OCI-LY7 (cell line): Measurements from ENCODE around the gene ST6GAL1. TPM values are rescaled to one million over a fixed set of nuclear protein-coding genes. Genes with fewer than 3 reads are reported as not detected.

ENCODE experiments used
- BruUV-seq: library from RNA; stranded (reverse); fragments of 400-500 nt; replicated peaks from 2 replicates; lab custom pipeline; 2021; lab: Mats Ljungman, UMichigan
- CTCF ChIA-PET: fragments of 300-600 bp; sonication (Branson Sonifier 250); formaldehyde crosslinking; loops from one replicate; lab custom pipeline; 2022; ENCODE audit warnings: antibody characterized with exemption; ENCODE audit not compliant: unreplicated experiment; lab: Charles Lee
- POLR2A ChIA-PET: fragments of 300-600 bp; sonication (Branson Sonifier 250); formaldehyde crosslinking; loops from one replicate; lab custom pipeline; 2022; ENCODE audit warnings: antibody characterized with exemption; lab: Charles Lee
- DNase-seq: peaks from one replicate; pipeline ENCODE4 v3.0.0-alpha.2; 2015; ENCODE audit warnings: low spot score
- H2AFZ ChIP-seq: fragments of 200-600 bp; sonication (generic), shearing (Covaris generic); 2 replicates; pipeline ENCODE4 v1.6.1; 2014; ENCODE audit warnings: mild to moderate bottlenecking, antibody characterized with exemption, low read length, moderate library complexity
- H3K27ac ChIP-seq: fragments of 200-600 bp; sonication (generic); 2 replicates; pipeline ENCODE4 v1.5.1; 2014; ENCODE audit warnings: mixed run types, low read depth, mild to moderate bottlenecking, moderate library complexity, low read length, inconsistent platforms; ENCODE audit not compliant: poor library complexity, severe bottlenecking
- H3K36me3 ChIP-seq: fragments of 200-600 bp; sonication (generic); 2 replicates; pipeline ENCODE4 v1.6.1; 2014; ENCODE audit warnings: mild to moderate bottlenecking, antibody characterized with exemption, low read length, moderate library complexity, mixed read lengths; ENCODE audit not compliant: insufficient read depth
- H3K4me1 ChIP-seq: fragments of 200-600 bp; sonication (generic); 2 replicates; pipeline ENCODE4 v1.5.1; 2014; ENCODE audit warnings: mild to moderate bottlenecking, low read length; ENCODE audit not compliant: insufficient read depth, poor library complexity, severe bottlenecking
- H3K4me2 ChIP-seq: fragments of 200-600 bp; sonication (generic); 2 replicates; pipeline ENCODE4 v1.6.1; 2014; ENCODE audit warnings: mild to moderate bottlenecking, low read length
- H3K4me3 ChIP-seq: fragments of 200-600 bp; sonication (generic); 2 replicates; pipeline ENCODE4 v1.5.1; 2014; ENCODE audit warnings: mild to moderate bottlenecking, low read depth, low read length; ENCODE audit not compliant: poor library complexity, severe bottlenecking
- H3K79me2 ChIP-seq: fragments of 200-600 bp; sonication (generic); 2 replicates; pipeline ENCODE4 v1.6.1; 2016; ENCODE audit warnings: low read depth, mild to moderate bottlenecking, low read length, moderate library complexity, mixed read lengths; ENCODE audit not compliant: insufficient read depth
- H3K9me2 ChIP-seq: fragments of 200-600 bp; sonication (generic); 2 replicates; pipeline ENCODE4 v1.6.1; 2016; ENCODE audit warnings: mild to moderate bottlenecking, low read length, mixed read lengths; ENCODE audit not compliant: insufficient read depth
- H3K9me3 ChIP-seq: fragments of 200-600 bp; sonication (generic); 2 replicates; pipeline ENCODE4 v1.6.1; 2014; ENCODE audit warnings: mild to moderate bottlenecking, mixed run types, low read length, mixed read lengths
- H4K20me1 ChIP-seq: fragments of 200-600 bp; sonication (generic); 2 replicates; pipeline ENCODE4 v1.6.1; 2014; ENCODE audit warnings: mild to moderate bottlenecking, antibody characterized with exemption, low read length, moderate library complexity, mixed read lengths; ENCODE audit not compliant: insufficient read depth
- CTCF ChIP-seq: fragments of 200-600 bp; sonication (generic); conservative IDR thresholded peaks from 2 replicates; pipeline ENCODE4 v1.5.1; 2014; ENCODE audit warnings: mild to moderate bottlenecking, antibody characterized with exemption, low read length, moderate library complexity, mixed read lengths
- EZH2phosphoT487 ChIP-seq: fragments of 200-600 bp; sonication (generic); IDR thresholded peaks from 2 replicates; pipeline ENCODE4 v1.6.1; 2018; ENCODE audit warnings: low read depth, borderline replicate concordance, mild to moderate bottlenecking, mixed run types, antibody characterized with exemption, low read length, moderate library complexity, mixed read lengths
- intact Hi-C: fragments of 100-400 bp; cut with micrococcal nuclease; formaldehyde crosslinking; loops from one replicate; pipeline ENCODE4 v1.10.0; 2022; ENCODE audit not compliant: unreplicated experiment
- total RNA-seq, 2 experiments: library from RNA; depleted of rRNA in 1 of 2; stranded (reverse); fragments of >200 nt in 1 of 2; shearing (Covaris generic) in 1 of 2; gene quantifications; 2 replicates each; pipeline ENCODE4 v1.2.3, GENCODE V29; 2014 to 2022

Gene ST6GAL1
- total RNA-seq, 2 experiments from 2014 or later: 192 to 375 TPM

- TF ChIP-seq EZH2phosphoT487 (no peak), CTCF (no peak)
- H3K9me2 ChIP-seq: no peaks in the 10 kb centered on the region
- ChIA-PET CTCF (interaction anchor here (1.0 kb wide), 1 partner anchor 9 kb away, joined by 4 read pairs; no protein-coding TSS in a partner anchor), POLR2A (interaction anchor here (0.6 to 2.3 kb wide), 7 partner anchors 8 to 1928 kb away, joined by 3 to 10 read pairs (median 4); no protein-coding TSS in a partner anchor)
- H3K4me3 ChIP-seq: no peak overlapping the region
- no TSS peak for BruUV-seq
- H4K20me1 ChIP-seq: no peaks in the 10 kb centered on the region
- H3K27ac ChIP-seq: no peak overlapping the region
- intact Hi-C loops: no loop called here
- H3K36me3 ChIP-seq: no peaks in the 10 kb centered on the region; the same call in 1 of the 2 replicates
- no peaks in the 10 kb centered on the region for H3K79me2 ChIP-seq
- no peak for DNase-seq
- peaks cover 13% of the 10 kb centered on the region; the same call in 1 of the 2 replicates for H3K9me3 ChIP-seq
- no peak overlapping the region for H2AFZ ChIP-seq
- H3K4me1 ChIP-seq: peaks cover 24% of the 10 kb centered on the region
- no peak overlapping the region for H3K4me2 ChIP-seq
These were observed 172.9 kb downstream of the ST6GAL1 start for GRCh38 chr3:187103251-187103650.

GRCh38 chr3:187104342-187104741 is 174.0 kb downstream of the ST6GAL1 start:
- CTCF ChIA-PET: no interaction called here
- BruUV-seq: no TSS peak
- no peak overlapping the region for H3K4me2 ChIP-seq
- peaks cover 24% of the 10 kb centered on the region for H3K4me1 ChIP-seq
- DNase-seq: no peak
- H3K79me2 ChIP-seq: no peaks in the 10 kb centered on the region
- H4K20me1 ChIP-seq: no peaks in the 10 kb centered on the region
- TF ChIP-seq CTCF: no peak
- TF ChIP-seq EZH2phosphoT487: no peak
- no peak overlapping the region for H3K27ac ChIP-seq
- no peaks in the 10 kb centered on the region for H3K9me2 ChIP-seq
- H3K9me3 ChIP-seq: peaks cover 7% of the 10 kb centered on the region; the same call in 1 of the 2 replicates
- H2AFZ ChIP-seq: no peak overlapping the region
- no peaks in the 10 kb centered on the region; the same call in 1 of the 2 replicates for H3K36me3 ChIP-seq
- POLR2A ChIA-PET: no interaction called here
- H3K4me3 ChIP-seq: no peak overlapping the region
- intact Hi-C loops: no loop called here

- no peaks in the 10 kb centered on the region; the same call in 1 of the 2 replicates for H3K36me3 ChIP-seq
- H3K4me2 ChIP-seq: no peak overlapping the region
- no peak overlapping the region for H3K4me3 ChIP-seq
- H3K27ac ChIP-seq: no peak overlapping the region
- H2AFZ ChIP-seq: no peak overlapping the region
- no peak for DNase-seq
- ChIA-PET POLR2A (no interaction called here), CTCF (no interaction called here)
- no peaks in the 10 kb centered on the region for H3K9me2 ChIP-seq
- no peaks in the 10 kb centered on the region for H4K20me1 ChIP-seq
- intact Hi-C loops: no loop called here
- H3K79me2 ChIP-seq: no peaks in the 10 kb centered on the region
- peaks cover 24% of the 10 kb centered on the region for H3K4me1 ChIP-seq
- no TSS peak for BruUV-seq
- H3K9me3 ChIP-seq: peaks cover under 1% of the 10 kb centered on the region; the same call in 1 of the 2 replicates
- no peak for TF ChIP-seq EZH2phosphoT487
- no peak for TF ChIP-seq CTCF
These were observed 174.6 kb downstream of the ST6GAL1 start for GRCh38 chr3:187104933-187105332.
